Measurements from ENCODE around the gene AIG1.

DNA sequence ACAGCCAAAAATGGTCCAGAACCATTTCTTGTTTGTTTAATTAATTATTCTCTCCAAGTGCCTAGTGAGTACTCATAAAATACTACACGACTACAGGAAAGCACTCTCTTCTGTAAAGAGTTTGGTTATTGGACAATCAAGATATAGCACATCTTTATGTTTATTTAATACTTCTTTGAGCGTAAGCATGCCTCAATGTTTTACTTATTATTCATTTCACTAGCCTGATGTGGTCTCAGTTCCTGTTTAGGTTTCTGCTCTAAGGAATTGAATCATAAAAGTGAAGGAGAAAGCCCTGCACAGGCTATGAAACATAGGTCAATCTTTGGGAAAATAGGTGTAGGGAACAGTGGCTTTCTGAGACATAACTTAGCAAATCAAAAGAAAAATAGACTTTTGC, 45.9 kb upstream of the AIG1 start:
- TF ChIP-seq POLR2A (IDR thresholded peaks at IDR 0.05; ENCODE audit: low read depth, low read length) (no peak), RAD21 (IDR thresholded peaks at IDR 0.05; ENCODE audit: low read length) (no peak), CEBPB (IDR thresholded peaks at IDR 0.05; ENCODE audit: low read depth, low read length) (no peak), FOS (IDR thresholded peaks at IDR 0.05; ENCODE audit: low read depth, low read length) (no peak)
- TF ChIP-seq, protein P1, sequence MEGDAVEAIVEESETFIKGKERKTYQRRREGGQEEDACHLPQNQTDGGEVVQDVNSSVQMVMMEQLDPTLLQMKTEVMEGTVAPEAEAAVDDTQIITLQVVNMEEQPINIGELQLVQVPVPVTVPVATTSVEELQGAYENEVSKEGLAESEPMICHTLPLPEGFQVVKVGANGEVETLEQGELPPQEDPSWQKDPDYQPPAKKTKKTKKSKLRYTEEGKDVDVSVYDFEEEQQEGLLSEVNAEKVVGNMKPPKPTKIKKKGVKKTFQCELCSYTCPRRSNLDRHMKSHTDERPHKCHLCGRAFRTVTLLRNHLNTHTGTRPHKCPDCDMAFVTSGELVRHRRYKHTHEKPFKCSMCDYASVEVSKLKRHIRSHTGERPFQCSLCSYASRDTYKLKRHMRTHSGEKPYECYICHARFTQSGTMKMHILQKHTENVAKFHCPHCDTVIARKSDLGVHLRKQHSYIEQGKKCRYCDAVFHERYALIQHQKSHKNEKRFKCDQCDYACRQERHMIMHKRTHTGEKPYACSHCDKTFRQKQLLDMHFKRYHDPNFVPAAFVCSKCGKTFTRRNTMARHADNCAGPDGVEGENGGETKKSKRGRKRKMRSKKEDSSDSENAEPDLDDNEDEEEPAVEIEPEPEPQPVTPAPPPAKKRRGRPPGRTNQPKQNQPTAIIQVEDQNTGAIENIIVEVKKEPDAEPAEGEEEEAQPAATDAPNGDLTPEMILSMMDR (conservative IDR thresholded peaks at IDR 0.05; ENCODE audit: low read depth, low read length) = no peak
- TF ChIP-seq, protein P2, sequence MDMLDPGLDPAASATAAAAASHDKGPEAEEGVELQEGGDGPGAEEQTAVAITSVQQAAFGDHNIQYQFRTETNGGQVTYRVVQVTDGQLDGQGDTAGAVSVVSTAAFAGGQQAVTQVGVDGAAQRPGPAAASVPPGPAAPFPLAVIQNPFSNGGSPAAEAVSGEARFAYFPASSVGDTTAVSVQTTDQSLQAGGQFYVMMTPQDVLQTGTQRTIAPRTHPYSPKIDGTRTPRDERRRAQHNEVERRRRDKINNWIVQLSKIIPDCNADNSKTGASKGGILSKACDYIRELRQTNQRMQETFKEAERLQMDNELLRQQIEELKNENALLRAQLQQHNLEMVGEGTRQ (IDR thresholded peaks at IDR 0.05; ENCODE audit: low read depth, low read length) = no peak
